Left lobe of liver (tissue), 2 donors: ENCODE measurements around the gene TEX29. TPM values are rescaled to one million over a fixed set of nuclear protein-coding genes. Genes with fewer than 3 reads are reported as not detected.

Source experiments
- ATAC-seq: fragments of 200-7000 bp; cut with Tn5 transposase; one replicate; pipeline ENCODE4 v1.9.1; 2020; ENCODE audit warnings: mild to moderate bottlenecking, moderate library complexity
- DNase-seq: peaks from one replicate; pipeline ENCODE4 v3.0.0-alpha.2; 2020; ENCODE audit warnings: low spot score
- total RNA-seq: library from RNA; stranded (reverse); gene quantifications from one replicate; pipeline ENCODE4 v1.2.1, GENCODE V29; 2021
- donor health status: DM: no; HTN: no; CAD: no; lungs with moderate emphysema.
- donor health status: DM: no; HTN: yes; CAD: no.

TEX29 gene
- total RNA-seq: 0.53 TPM

DNA sequence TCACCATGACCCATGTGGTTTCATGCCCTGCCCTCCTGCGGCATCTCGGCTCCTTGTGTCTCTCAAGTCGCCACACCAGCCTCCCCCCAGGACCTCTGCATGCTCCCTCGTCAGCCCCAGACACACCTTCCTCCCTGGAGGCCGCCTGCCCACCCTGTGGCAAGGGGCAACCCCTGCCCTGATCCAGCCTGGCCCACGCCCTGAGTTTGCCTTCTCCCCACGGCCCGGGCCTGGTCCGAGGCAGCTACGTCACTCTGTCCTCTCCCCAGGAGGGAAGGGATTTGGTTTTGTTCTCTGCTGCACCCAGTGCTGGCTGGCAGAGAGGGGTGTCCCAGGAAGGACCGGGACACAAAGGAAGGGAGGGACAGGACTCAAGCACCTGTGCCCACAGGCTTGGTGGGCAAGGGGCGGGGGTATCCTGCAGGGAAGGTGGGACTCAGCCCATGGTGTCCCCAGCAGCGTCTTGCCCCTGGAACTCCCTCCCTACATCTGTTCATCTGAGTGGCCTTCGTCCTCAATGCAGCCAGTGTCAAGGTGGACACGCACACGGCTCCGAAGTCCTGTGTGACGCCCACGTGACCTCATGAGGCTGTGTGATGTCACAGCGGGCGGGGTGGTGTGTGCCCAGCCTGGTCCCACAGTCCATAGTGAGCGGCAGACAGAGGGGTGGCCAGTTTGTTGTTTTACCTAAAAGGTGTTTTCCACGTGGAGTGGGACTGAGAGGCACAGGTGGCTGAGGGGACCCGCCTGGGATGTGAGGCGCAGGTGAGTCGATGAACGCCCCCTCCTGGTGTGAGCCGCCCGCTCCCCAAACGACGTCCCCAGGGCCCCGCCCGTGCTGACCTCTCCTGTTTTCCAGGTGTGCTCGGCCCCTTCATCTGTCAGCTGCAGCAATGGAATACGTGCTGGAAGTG lies at the start of gene TEX29:
TSS of gene TEX29 (plus strand) at position 645 of the 914 bp plus-strand sequence. CDS start at position 894, 249 bp downstream.
- DNase-seq: no peak
- no peak for ATAC-seq

DNA sequence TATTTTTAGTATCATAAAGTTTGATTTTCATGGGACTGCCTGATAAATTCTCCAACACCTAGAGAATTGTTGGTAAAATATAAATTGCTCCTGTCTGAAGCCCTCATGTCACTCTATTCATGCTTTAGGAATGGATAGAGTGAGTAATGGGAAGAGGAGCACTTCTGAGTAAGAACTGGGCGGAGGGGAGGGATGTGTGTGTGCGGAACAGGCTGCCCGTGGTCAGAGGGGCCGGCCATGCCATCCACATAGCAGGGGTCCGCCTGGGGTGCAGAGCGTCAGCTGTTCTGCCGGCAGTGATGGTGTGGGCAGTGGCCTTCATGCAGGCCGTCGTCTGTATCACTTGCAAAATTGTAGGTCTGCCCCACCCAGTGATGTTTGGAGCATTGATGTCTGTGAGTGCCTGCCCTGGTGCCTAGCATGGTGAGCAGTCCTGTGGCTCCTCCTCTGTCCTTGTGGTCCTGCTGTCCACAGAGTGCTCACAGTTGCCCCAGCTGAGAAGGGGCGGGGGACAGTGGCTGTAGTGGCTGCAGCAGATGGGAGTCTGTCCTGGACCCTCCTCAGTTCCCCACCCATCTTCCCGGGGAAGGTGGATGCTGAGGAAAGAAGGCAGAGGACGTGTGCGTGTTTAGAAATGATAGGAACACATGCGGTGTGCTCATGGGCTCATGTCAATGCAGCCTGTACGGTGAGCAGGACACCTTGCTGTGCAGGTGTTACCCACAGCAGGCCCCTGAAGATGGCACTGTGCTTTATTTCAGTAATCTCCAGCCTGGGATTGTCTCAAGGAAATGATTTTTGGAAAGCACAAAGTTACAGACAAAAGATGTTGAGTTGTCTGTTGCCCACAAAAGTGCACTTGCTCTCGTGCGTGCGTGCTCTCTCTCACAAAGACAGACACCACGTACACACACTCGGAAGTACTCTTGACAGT lies 49.4 kb upstream of the TEX29 start:
- DNase-seq (no peak), ATAC-seq (no peak)

DNA sequence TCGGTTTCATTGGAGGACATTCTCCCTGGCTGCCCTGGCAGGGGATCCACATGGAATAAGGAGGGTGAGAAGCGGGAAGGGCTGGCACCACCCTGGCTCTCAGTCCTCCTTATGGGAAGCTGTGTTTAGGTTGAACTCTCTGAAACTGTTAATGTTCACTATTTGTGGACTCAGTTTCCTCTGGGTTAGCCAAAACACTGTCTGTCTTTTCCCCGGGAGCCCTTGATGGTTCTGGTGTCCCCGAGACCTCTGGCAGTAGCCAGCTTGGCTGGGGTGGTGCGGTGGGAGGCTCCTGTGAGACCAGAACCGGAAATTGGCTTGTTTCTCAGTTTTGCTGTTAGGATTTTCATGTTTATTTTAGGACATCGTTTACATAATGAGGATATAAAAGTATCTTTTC lies 48.3 kb upstream of the TEX29 start:
- ATAC-seq: peak; percentile 38

DNA sequence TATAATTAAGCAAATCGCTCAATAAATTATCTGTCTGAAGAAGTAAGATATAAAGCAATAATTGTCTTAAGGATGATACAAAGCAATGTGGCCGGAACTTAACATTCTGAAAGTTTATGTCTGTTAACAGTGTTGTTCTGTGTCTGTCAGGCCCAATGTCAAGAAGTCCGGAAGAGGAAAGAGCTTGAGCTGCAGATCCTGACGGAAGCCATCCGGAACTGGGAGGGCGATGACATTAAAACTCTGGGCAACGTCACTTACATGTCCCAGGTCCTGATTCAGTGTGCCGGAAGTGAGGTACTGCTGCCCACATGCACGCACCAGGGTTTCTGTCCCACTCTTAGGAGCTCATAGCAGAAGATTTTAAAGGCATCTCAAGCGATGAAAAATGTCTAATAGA lies 45.1 kb upstream of the TEX29 start:
- no peak for DNase-seq
- ATAC-seq: peak; percentile 35

More for the DNA sequence above, 48.3 kb upstream of the TEX29 start:
- DNase-seq: no peak

DNA sequence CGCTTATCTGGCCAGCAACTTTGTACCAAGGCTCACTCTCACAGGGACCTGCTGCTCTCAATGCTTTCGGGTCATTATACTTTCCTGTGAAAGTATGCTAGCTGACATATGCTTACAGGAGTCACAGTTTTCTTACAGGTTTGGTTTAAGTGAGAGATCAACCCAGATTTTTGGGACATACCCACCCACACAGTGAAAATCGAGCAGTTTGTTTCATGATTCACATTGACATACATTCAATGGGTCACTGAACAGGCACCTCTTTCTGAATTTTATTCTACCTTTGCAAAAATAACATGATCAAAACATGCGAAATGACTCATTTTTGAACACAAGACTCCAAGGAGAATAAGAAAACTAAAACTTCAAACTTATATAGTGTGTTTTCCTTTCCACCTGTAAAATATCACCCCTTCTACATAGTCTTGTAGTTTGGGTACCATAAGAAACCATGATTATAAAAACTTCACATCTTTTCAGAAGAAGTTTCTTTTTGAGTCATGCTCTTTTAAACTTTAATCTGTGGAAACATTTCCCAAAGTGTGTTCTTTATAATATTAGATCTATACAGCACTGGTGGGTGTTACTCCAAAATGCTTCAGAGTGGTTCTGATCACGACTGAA lies 44.3 kb upstream of the TEX29 start:
- ATAC-seq: no peak
- no peak for DNase-seq

DNA sequence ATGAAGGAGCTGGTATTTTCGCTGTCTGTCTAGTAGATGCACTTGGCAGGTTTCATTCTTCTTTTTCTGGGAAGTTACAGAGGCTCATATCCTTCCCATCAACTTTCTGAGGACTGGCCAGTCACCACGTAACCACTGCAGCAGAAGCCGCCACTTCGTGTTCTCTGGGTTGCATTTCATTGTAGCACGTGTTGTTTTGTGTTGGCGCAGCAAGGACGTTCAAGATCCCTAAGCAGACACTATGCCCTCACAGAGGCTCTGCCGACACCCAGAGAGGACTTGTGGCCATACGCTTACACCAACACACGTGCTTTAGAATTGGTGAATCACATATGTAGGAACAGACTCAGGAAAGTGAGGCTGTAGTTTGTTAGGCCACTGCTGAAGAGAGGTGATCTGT lies 42.2 kb upstream of the TEX29 start:
- DNase-seq: no peak
- ATAC-seq: no peak

DNA sequence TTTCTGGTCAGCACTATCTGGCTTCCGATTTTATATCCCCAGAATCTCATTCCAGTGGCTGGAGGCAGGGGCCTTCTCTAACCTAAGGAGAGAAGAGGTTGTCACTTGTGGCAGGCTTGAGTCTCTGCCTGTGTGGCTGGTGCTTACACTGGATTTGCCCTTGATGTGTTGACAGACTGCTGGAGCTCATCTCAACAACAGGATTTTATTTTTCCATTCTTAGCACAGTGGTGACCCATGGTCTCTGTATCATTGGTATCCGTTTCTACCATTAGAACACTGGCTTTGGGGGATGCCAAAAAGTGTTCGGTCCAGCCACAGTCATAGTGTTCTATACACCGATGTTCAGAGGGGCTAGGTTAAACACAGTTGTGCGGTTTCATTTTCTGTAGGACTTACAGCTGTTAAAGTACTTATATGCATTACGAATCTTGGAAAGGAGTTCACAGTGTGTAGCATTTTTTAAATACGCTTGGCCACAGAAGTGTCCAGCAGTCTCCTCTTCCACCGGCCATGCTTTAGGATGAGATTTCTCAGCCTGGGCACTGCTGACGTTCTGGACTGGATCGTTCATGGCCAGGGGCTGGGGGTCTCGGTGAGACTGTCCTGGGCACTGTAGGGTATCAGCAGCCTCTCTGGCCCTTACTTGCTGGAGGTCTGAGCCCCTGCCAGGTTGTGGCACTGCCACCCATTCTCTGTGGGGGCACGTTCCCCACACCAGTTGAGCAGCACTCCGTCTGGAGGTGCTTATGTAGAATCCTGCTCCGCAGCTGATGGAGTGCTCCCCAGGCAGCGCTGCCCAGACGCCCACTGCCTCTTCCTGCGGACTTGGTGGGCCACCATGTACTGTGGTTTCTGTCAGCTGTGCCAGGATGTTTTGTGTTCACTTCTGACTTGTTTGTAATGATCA lies 41.4 kb upstream of the TEX29 start:
- DNase-seq (no peak), ATAC-seq (no peak)

DNA sequence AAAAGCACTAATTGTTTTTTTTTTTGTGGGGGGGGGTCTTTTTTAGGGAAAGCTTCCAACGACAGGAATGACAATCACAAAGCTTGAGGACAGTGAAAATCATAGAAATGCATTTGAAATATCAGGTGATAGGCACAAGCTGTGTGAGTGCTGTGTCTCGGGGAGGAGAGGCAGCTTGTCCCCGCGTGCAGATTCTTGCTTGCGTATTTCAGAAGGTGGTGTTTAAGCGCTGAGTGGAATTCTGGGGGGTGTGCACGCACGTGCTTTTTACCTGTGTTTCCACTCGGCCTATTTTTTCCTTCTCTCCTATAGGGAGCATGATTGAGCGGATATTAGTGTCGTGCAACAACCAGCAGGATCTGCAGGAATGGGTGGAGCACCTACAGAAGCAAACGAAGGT lies 40.2 kb upstream of the TEX29 start:
- ATAC-seq: no peak

DNA sequence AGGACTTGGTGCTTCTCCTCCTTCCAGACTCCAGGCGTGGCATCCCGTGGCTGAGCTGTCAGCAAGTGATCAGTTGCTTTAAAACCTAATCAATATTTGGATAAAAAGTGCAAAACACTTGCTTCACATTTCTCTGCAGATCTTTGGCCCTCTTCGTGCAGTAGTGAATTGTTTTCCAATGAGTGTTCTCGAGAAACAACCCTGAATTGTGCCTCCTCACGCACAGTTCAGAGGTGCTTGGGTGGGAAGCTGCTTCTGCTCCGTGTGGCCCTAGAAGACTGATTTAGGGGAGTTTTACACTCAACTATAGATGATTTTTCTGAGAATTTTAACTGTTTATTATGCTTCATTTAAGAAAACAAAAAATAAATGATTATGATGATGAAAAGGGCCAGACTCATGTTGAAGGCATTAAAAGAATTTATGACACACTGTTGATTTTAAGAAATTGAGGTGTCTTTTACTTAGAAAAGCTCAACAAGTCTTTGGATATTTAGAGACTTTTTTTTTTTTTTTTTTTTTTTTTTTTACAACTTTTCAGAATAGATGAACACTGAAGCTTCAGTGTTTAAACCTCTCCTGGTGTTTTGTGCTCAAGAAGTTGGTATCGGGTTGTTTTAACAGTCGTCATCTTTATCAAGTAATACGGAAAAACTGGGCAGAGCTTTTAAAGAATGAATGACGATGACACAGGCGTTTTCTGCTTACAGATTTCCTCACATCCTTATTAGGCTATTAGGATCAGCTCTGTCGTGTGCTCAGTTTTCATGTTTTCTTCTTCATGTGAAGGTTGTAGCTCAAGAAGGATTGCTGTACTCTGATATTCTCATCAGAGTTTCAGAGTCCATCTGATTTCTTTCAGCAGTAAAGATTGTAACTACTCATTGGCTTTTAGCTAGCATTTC lies 39.5 kb upstream of the TEX29 start:
- ATAC-seq (peak; percentile 20), DNase-seq (no peak)

More for the DNA sequence above, 40.2 kb upstream of the TEX29 start:
- no peak for DNase-seq

DNA sequence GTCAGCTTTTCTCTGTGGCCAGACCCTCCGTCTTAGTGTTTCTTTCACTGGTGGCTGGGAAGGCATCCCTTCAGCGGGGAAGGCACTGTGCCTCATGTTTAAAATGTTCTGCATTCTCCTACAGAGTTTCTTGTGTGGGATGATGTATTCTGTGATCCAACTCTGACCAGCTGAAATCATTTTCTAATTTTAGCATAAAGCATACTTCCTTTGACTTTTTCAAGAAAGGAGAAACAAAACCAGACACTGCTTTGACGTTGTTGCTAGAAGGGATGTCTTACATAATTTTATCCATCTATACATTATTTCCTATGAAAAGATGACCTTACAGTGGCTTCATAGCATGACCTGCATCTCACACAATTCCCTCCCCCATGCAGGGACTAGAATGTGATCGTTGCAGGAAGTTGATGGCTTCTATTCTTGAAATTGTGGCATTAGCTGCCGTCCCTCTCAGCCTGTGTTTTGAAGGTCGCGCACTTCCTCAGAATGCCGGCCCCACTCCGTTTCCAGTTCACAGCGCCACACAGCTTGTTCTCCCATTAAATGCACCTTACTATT lies 38.6 kb upstream of the TEX29 start:
- DNase-seq: no peak

DNA sequence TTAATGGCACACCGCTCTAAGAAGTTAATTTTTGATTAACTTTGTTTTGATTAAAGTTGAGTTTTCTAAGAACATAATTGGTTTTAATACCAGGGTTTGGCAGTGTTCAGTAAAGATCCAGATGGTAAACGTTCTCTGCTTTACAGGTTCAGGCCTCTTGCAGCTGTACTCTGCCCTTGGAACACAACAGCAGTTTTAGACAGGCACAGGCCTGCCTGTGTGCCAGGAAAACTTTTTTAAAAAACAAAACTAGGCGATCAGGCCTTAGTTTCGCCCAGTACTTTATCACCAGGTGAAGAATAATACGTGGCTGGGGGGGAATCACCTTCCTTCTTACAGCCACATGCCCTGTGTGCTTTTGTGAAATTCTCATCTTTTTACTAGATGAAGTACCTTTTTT lies 38.0 kb upstream of the TEX29 start:
- peak; percentile 89 for ATAC-seq
- DNase-seq: no peak

More for the DNA sequence above, 38.6 kb upstream of the TEX29 start:
- ATAC-seq: peak; percentile 33

DNA sequence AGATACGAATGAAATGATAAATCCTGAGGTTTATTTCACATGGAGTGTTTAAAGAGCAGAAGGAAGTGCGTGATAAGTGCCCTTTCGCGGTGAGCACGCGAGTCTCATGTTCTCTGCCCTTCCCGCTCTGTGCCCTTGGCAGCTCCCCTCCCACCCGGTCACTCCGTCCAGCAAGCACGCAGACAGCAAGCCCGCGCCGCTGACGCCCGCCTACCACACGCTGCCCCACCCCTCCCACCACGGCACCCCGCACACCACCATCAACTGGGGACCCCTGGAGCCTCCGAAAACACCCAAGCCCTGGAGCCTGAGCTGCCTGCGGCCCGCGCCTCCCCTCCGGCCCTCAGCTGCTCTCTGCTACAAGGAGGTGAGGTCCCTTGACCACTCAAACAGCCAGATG lies 37.4 kb upstream of the TEX29 start:
- no peak for ATAC-seq
- no peak for DNase-seq

DNA sequence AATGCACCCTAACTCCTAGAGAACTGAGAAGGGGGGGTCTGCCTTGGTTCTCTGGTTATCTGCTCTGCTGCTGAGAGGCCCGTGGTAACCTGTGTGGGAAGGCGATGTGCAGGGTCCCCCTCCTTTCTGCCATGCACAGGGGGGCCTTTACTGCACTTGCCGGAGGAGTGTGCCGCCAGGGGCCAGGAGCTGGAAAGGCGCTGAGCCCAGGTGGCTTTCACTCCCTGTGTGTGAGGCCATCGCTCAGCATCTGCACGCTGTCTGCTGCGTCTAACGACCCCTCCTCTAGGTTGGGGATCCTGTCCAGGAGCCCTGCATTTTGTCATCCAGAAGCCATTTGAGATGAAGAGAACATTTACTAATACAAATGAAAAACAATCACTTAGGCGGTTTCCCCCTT lies 37.0 kb upstream of the TEX29 start:
- DNase-seq: no peak
- ATAC-seq: no peak

DNA sequence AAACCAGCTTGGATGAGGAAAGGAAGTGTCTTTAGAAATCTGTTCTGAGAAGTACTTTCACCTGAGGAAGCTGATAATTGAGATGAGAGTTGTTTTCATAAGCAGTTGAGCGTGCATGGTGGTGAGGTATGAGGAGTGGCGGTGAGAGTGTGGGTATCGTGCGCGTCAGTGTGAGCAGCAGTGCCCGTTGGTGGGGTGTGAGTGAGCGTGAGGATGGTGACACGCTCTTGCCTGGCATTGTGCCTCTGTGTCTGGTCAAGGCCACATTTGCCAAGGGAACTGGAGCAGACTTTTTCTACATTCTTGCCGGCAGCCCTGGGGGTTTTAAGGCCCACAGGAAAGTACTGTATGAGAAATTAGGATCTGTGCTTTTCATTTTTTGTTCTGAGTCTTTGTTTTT lies 36.5 kb upstream of the TEX29 start:
- no peak for DNase-seq

DNA sequence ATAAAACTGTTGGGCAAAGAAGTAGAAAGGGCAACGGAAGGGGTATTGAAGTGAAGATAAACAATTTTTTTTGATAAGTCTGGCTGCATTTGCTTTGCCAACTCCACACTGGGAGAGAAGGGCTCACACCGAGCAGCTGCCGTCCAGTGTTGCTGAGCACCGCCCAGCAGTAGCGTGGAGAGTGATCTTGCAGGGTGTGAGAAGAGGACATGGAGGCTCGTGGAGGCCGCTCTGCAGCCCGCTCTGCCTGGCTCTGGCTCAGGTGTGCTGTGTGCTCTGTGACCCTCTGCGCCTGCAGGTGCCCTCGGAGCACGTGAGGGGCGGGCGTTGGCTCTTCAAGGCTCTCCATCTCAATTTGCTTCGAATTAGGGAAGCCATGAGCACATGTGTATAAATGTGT lies 35.9 kb upstream of the TEX29 start:
- DNase-seq: no peak
- no peak for ATAC-seq

More for the DNA sequence above, 36.5 kb upstream of the TEX29 start:
- no peak for ATAC-seq

DNA sequence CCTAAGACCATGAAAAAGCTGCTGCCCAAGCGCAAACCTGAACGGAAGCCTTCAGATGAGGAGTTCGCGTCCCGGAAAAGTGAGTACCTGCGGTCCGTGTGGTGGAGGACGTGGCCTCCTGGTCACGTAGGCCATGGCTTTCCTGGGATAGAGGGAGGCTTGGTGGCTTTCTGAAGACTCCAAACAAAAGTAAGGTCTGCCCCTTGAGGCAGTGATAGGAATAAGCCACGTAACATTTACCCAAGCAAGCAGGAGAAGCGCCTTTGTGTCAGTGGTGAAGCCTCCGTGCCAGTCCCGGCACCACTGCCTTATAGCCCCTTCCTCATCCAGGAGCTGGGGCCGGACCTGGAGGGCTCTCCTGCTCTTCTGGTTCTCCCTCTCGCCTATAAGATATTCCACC lies 34.3 kb upstream of the TEX29 start:
- DNase-seq (no peak), ATAC-seq (no peak)

DNA sequence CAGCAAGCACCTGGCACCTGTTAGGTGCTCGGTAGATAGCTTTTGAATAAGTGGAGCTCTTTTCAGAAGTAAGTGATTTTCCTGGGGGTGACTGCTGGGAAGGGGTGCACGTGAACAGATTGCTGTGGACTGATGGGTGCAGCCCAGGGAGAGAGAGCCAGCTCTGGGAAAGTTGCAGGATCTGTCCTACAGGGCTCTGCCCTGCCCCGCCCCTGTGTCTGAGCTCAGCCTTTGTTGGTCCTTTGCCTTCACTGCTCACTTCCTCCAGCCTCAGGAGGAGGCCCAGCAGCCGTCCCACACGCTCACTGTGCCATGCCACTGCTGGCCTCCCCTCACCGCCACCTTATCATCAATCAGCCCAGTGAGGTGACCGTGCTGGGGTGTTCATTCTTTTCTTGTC lies 33.7 kb upstream of the TEX29 start:
- DNase-seq (no peak), ATAC-seq (no peak)

DNA sequence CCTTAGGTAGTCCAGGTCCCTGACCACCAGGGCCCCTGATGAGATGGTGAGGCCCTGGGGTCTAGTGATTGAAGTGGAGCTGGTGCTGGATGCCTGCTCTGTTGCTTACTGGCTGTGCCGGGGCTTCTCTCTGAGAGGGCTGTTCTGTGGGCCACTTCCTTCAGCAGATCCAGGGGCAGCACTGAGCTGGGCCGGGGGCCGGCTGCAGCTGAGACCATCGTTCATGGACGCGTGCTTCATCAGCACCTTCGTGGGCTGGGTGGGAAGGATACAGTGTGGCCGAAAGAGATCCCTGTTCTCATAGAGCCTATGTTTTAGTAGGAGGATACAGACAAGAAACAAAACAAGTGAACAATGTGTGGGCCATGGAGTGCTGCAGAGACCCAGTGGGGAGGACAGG lies 33.2 kb upstream of the TEX29 start:
- DNase-seq (no peak), ATAC-seq (no peak)

DNA sequence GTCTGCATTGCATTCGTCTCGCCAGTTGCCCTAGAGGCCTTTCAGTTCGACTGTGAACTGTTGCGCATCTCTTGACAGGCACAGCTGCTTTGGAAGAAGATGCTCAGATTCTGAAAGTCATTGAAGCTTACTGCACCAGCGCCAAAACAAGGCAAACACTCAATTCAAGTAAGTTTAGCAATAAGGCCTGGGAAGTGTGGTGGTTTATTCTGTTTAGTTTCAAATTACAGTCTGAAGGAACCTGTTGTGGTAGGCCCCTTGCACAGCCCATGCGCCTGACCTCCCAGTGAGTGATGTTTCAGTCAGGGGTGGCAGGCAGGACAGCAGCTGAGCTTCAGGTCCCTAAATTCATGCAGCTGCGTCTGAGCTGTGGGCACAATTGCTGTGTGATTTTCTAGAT lies 32.2 kb upstream of the TEX29 start:
- DNase-seq (no peak), ATAC-seq (no peak)
